Measurements from ENCODE around the gene UBE2K. TPM values are rescaled to one million over a fixed set of nuclear protein-coding genes. Genes with fewer than 3 reads are reported as not detected.

Gene UBE2K
- total and polyA plus RNA-seq, 10 of the 15 experiments (the other 5 are each of a cell fraction or from before 2014, with no cell fraction given): 17.0 to 141 (median 75.5) TPM

GRCh38 chr4:39698424-39699009 is 581 bp downstream of the UBE2K start (continued):
- TF ChIP-seq, protein P1, sequence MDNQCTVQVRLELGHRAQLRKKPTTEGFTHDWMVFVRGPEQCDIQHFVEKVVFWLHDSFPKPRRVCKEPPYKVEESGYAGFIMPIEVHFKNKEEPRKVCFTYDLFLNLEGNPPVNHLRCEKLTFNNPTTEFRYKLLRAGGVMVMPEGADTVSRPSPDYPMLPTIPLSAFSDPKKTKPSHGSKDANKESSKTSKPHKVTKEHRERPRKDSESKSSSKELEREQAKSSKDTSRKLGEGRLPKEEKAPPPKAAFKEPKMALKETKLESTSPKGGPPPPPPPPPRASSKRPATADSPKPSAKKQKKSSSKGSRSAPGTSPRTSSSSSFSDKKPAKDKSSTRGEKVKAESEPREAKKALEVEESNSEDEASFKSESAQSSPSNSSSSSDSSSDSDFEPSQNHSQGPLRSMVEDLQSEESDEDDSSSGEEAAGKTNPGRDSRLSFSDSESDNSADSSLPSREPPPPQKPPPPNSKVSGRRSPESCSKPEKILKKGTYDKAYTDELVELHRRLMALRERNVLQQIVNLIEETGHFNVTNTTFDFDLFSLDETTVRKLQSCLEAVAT (IDR thresholded peaks at IDR 0.05): peak; percentile 55; the same call in 1 of the 2 replicates
- TF ChIP-seq SMARCA5 (IDR thresholded peaks at IDR 0.05) (no peak), GATAD2B (conservative IDR thresholded peaks at IDR 0.05; ENCODE audit: low read depth) (0 out of 2 replicates have a peak, but pooled peaks have one; percentile 12), BHLHE40 (IDR thresholded peaks at IDR 0.05; ENCODE audit: borderline replicate concordance in 1 of 2, low read depth in 2 of 2, low read length in 1 of 2) (no peak)
- TF ChIP-seq, protein P2, sequence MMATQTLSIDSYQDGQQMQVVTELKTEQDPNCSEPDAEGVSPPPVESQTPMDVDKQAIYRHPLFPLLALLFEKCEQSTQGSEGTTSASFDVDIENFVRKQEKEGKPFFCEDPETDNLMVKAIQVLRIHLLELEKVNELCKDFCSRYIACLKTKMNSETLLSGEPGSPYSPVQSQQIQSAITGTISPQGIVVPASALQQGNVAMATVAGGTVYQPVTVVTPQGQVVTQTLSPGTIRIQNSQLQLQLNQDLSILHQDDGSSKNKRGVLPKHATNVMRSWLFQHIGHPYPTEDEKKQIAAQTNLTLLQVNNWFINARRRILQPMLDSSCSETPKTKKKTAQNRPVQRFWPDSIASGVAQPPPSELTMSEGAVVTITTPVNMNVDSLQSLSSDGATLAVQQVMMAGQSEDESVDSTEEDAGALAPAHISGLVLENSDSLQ (IDR thresholded peaks at IDR 0.05): peak; percentile 41; the same call in 1 of the 2 replicates

GRCh38 chr4:39699687-39700409 is 1.9 kb downstream of the UBE2K start:
- TF ChIP-seq WRNIP1 (IDR thresholded peaks at IDR 0.05; ENCODE audit: borderline replicate concordance, low read depth, low read length): no peak
- TF ChIP-seq SPI1 (IDR thresholded peaks at IDR 0.05; ENCODE audit: borderline replicate concordance, insufficient read depth, low read depth, low read length): no peak
- peak; percentile 88 for TF ChIP-seq NR2C1 (IDR thresholded peaks at IDR 0.05)
- TF ChIP-seq NR2F1 (conservative IDR thresholded peaks at IDR 0.05): peak; percentile 57; the same call in 1 of the 2 replicates
- intact Hi-C loops (cut with micrococcal nuclease; ENCODE audit: unreplicated experiment) (loop anchor here (5.0 to 10.0 kb wide), 3 partner anchors 62 to 135 kb away; no protein-coding TSS in a partner anchor), in situ Hi-C loops (cut with MboI) (no loop called here)
- H3K4me1 ChIP-seq (ENCODE audit: control insufficient read depth, insufficient read depth, low read length): peaks cover 4% of the 10 kb centered on the region
- peak overlapping the region; percentile 87 for H3K4me2 ChIP-seq (ENCODE audit: control insufficient read depth, insufficient read depth)
- DNase-seq (ENCODE audit: low read depth, low spot score) (no peak), FAIRE-seq (no peak), ATAC-seq (no peak)
- no TSS peak for BruUV-seq (replicated peaks)
- H3K4me3 ChIP-seq: peak overlapping the region; percentile 96
- 0 out of 2 replicates have a peak, but pooled peaks cover 4% of the 10 kb centered on the region for H4K20me1 ChIP-seq (ENCODE audit: control insufficient read depth, insufficient read depth)
- H3K9ac ChIP-seq (ENCODE audit: control insufficient read depth, insufficient read depth, low read length): peak overlapping the region; percentile 94
- H3K36me3 ChIP-seq (ENCODE audit: control insufficient read depth in 2 of 2, insufficient read depth in 2 of 2, low read length in 1 of 2): peaks cover 2 to 7% of the 10 kb centered on the region in 2 experiments; a peak in 3 of 4 replicates
- ChIA-PET CTCF (interaction anchor here (0.6 to 5.9 kb wide), 5 partner anchors 9 to 279 kb away, joined by 3 to 30 read pairs (median 5); no protein-coding TSS in a partner anchor), SMC1A (ENCODE audit: uncharacterized antibody, unreplicated experiment) (interaction anchor here (0.6 to 2.2 kb wide), 10 partner anchors 11 to 279 kb away, joined by 3 to 9 read pairs (median 3); no protein-coding TSS in a partner anchor), POLR2A (interaction anchor here (0.6 to 0.7 kb wide), 2 partner anchors 12 to 270 kb away, joined by 3 read pairs; no protein-coding TSS in a partner anchor), RAD21 (ENCODE audit: unreplicated experiment) (interaction anchor here (2.2 to 3.6 kb wide), 3 partner anchors 9 to 275 kb away, joined by 5 to 16 read pairs (median 6); no protein-coding TSS in a partner anchor)
- peaks cover 67% of the 10 kb centered on the region for H3K79me2 ChIP-seq (ENCODE audit: control insufficient read depth, insufficient read depth, low read length)
- peak overlapping the region; percentile 7 for H3K27ac ChIP-seq (ENCODE audit: control insufficient read depth, insufficient read depth)
- no peak overlapping the region for H2AFZ ChIP-seq (ENCODE audit: control insufficient read depth, low read depth, low read length)
- no peaks in the 10 kb centered on the region for H3K27me3 ChIP-seq (replicated peaks in 1 of 2; ENCODE audit: control insufficient read depth in 2 of 2, insufficient read depth in 2 of 2, low read length in 1 of 2)
- whole genome bisulfite sequencing (ENCODE audit: insufficient coverage, insufficient replicate concordance, low lambda C conversion rate, missing lambda C conversion rate): 2% methylated on average over 4 of the region's 4 CpGs
- H3K9me3 ChIP-seq (replicated peaks; ENCODE audit: control insufficient read depth, insufficient read depth, low read length): no peaks in the 10 kb centered on the region
